Astrocyte (in vitro differentiated cells and primary cell): ENCODE measurements around the gene PARVB.

Experiments
- CTCF ChIP-seq: IDR thresholded peaks from 2 replicates; pipeline ENCODE4 v1.5.1; 2011; ENCODE audit warnings: low read depth, mild to moderate bottlenecking, inconsistent platforms, low read length, moderate library complexity; ENCODE audit not compliant: insufficient read depth
- EZH2 ChIP-seq: IDR thresholded peaks from 2 replicates; pipeline ENCODE4 v1.6.1; 2012; ENCODE audit warnings: mild to moderate bottlenecking, low read length, inconsistent platforms; ENCODE audit not compliant: insufficient read depth

- TF ChIP-seq CTCF = no peak
- no peak for TF ChIP-seq EZH2
These were observed 70.7 kb downstream of the PARVB start for GRCh38 chr22:44094751-44095302.
